ENCODE measurements around the gene GABRR2.
A peak's percentile ranks its signal among the peaks of the same experiment; 100 is the strongest.

Gene GABRR2

GRCh38 chr6:89284081-89284480 is 31.0 kb downstream of the GABRR2 start:
- H3K4me3 ChIP-seq (ENCODE audit: low read length, poor library complexity, severe bottlenecking) = no peak overlapping the region
- TF ChIP-seq CTCF (conservative IDR thresholded peaks at IDR 0.05; ENCODE audit: low read length) (no peak), EZH2phosphoT487 (IDR thresholded peaks at IDR 0.05; ENCODE audit: borderline replicate concordance) (no peak)
- H3K27me3 ChIP-seq (ENCODE audit: insufficient read depth, low read length, poor library complexity, severe bottlenecking) = no peaks in the 10 kb centered on the region
- H3K79me2 ChIP-seq (ENCODE audit: insufficient read depth, low read length) = no peaks in the 10 kb centered on the region
- H3K36me3 ChIP-seq (ENCODE audit: insufficient read depth, low read length) = no peaks in the 10 kb centered on the region
- no peaks in the 10 kb centered on the region for H3K9me2 ChIP-seq (replicated peaks; ENCODE audit: low read depth, low read length)
- H3K4me1 ChIP-seq (ENCODE audit: insufficient read depth, low read length, poor library complexity, severe bottlenecking) = no peaks in the 10 kb centered on the region
- H4K20me1 ChIP-seq (ENCODE audit: insufficient read depth, low read length, poor library complexity, severe bottlenecking) = no peaks in the 10 kb centered on the region
- no peaks in the 10 kb centered on the region for H3F3A ChIP-seq (ENCODE audit: low read depth)
- H2AFZ ChIP-seq (ENCODE audit: low read length) = no peak overlapping the region
- H3K9ac ChIP-seq (ENCODE audit: low read depth, low read length, poor library complexity, severe bottlenecking) = no peak overlapping the region
- no peaks in the 10 kb centered on the region for H3K9me3 ChIP-seq (ENCODE audit: insufficient read depth, low read depth, low read length)
- no peak overlapping the region for H3K4me2 ChIP-seq (ENCODE audit: low read depth, low read length, poor library complexity, severe bottlenecking)

GRCh38 chr6:89282749-89283148 is 32.4 kb downstream of the GABRR2 start:
- Histone ChIP-seq H3K36me3 (ENCODE audit: insufficient read depth, low read length) (no peaks in the 10 kb centered on the region), H3K9ac (ENCODE audit: low read depth, low read length, poor library complexity, severe bottlenecking) (no peak overlapping the region), H3K9me3 (ENCODE audit: insufficient read depth, low read depth, low read length) (no peaks in the 10 kb centered on the region), H3K4me2 (ENCODE audit: low read depth, low read length, poor library complexity, severe bottlenecking) (no peak overlapping the region), H3K27me3 (ENCODE audit: insufficient read depth, low read length, poor library complexity, severe bottlenecking) (no peaks in the 10 kb centered on the region), H4K20me1 (ENCODE audit: insufficient read depth, low read length, poor library complexity, severe bottlenecking) (no peaks in the 10 kb centered on the region), H2AFZ (ENCODE audit: low read length) (no peak overlapping the region), H3K4me3 (ENCODE audit: low read length, poor library complexity, severe bottlenecking) (no peak overlapping the region), H3K9me2 (replicated peaks; ENCODE audit: low read depth, low read length) (no peaks in the 10 kb centered on the region), H3K4me1 (ENCODE audit: insufficient read depth, low read length, poor library complexity, severe bottlenecking) (no peaks in the 10 kb centered on the region), H3F3A (ENCODE audit: low read depth) (no peaks in the 10 kb centered on the region), H3K79me2 (ENCODE audit: insufficient read depth, low read length) (no peaks in the 10 kb centered on the region)
- TF ChIP-seq EZH2phosphoT487 (IDR thresholded peaks at IDR 0.05; ENCODE audit: borderline replicate concordance) (no peak), CTCF (conservative IDR thresholded peaks at IDR 0.05; ENCODE audit: low read length) (no peak)

GRCh38 chr6:89281779-89282246 is 33.3 kb downstream of the GABRR2 start:
- Histone ChIP-seq H3K4me3 (ENCODE audit: low read length, poor library complexity, severe bottlenecking) (no peak overlapping the region), H3K9me3 (ENCODE audit: insufficient read depth, low read depth, low read length) (no peaks in the 10 kb centered on the region), H3K79me2 (ENCODE audit: insufficient read depth, low read length) (no peaks in the 10 kb centered on the region), H4K20me1 (ENCODE audit: insufficient read depth, low read length, poor library complexity, severe bottlenecking) (no peaks in the 10 kb centered on the region), H3K9ac (ENCODE audit: low read depth, low read length, poor library complexity, severe bottlenecking) (no peak overlapping the region), H3K9me2 (replicated peaks; ENCODE audit: low read depth, low read length) (no peaks in the 10 kb centered on the region), H3K4me1 (ENCODE audit: insufficient read depth, low read length, poor library complexity, severe bottlenecking) (no peaks in the 10 kb centered on the region), H2AFZ (ENCODE audit: low read length) (no peak overlapping the region), H3K36me3 (ENCODE audit: insufficient read depth, low read length) (no peaks in the 10 kb centered on the region), H3K27me3 (ENCODE audit: insufficient read depth, low read length, poor library complexity, severe bottlenecking) (no peaks in the 10 kb centered on the region), H3F3A (ENCODE audit: low read depth) (no peaks in the 10 kb centered on the region), H3K4me2 (ENCODE audit: low read depth, low read length, poor library complexity, severe bottlenecking) (no peak overlapping the region)
- TF ChIP-seq EZH2phosphoT487 (IDR thresholded peaks at IDR 0.05; ENCODE audit: borderline replicate concordance) = no peak
- TF ChIP-seq CTCF (conservative IDR thresholded peaks at IDR 0.05; ENCODE audit: low read length) = peak; percentile 74

Measured in Loucy (cell line).